ENCODE measurements around the gene WRAP73. TPM values are rescaled to one million over a fixed set of nuclear protein-coding genes. Genes with fewer than 3 reads are reported as not detected.

The WRAP73 gene
- total RNA-seq, 2 experiments from 2014 or later = 22.3 to 22.7 TPM

DNA sequence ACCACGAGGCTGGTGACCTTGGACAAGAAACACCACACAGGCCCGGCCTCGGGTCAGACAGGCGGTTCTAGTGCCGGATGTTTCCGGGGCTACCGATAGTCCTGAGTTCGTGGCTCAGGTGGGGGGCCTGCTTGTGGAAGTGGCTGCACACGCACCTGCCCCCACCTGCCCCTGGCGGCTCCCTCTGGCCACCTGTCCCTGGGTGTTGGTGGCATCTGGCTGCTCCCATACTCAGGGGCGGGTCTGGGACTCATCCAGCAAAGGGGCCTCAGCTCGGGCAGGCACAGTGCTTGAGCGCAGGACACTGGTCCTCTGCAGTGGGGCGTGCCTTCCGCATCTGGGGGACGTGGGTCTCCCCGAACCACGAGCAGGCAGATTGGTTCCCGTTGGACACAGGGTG, 36.0 kb upstream of the WRAP73 start:
- Histone ChIP-seq H3K36me3 (ENCODE audit: insufficient read depth, low read length) (no peaks in the 10 kb centered on the region), H3K27me3 (ENCODE audit: control insufficient read depth in 1 of 2, insufficient read depth in 2 of 2, low read length in 2 of 2) (no peaks in the 10 kb centered on the region), H3K27ac (ENCODE audit: low read depth in 1 of 2, low read length in 2 of 2) (no peak overlapping the region), H3K4me1 (ENCODE audit: insufficient read depth, low read length) (peaks cover 2% of the 10 kb centered on the region), H3K9me3 (ENCODE audit: control insufficient read depth in 1 of 2, insufficient read depth in 1 of 2, low read length in 2 of 2) (peaks cover 0 to under 1% of the 10 kb centered on the region in 2 experiments), H3K4me3 (ENCODE audit: low read length) (no peak overlapping the region)
- ATAC-seq (ENCODE audit: poor library complexity) = no peak
- POLR2A ChIA-PET = no interaction called here
- H3K9me3 Mint-ChIP-seq = no peaks in the 10 kb centered on the region
- TF ChIP-seq, protein P1, sequence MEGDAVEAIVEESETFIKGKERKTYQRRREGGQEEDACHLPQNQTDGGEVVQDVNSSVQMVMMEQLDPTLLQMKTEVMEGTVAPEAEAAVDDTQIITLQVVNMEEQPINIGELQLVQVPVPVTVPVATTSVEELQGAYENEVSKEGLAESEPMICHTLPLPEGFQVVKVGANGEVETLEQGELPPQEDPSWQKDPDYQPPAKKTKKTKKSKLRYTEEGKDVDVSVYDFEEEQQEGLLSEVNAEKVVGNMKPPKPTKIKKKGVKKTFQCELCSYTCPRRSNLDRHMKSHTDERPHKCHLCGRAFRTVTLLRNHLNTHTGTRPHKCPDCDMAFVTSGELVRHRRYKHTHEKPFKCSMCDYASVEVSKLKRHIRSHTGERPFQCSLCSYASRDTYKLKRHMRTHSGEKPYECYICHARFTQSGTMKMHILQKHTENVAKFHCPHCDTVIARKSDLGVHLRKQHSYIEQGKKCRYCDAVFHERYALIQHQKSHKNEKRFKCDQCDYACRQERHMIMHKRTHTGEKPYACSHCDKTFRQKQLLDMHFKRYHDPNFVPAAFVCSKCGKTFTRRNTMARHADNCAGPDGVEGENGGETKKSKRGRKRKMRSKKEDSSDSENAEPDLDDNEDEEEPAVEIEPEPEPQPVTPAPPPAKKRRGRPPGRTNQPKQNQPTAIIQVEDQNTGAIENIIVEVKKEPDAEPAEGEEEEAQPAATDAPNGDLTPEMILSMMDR (IDR thresholded peaks at IDR 0.05) = no peak
- no peak overlapping the region for H3K4me3 Mint-ChIP-seq
- no peak for DNase-seq
- H3K4me1 Mint-ChIP-seq (ENCODE audit: low read depth) = no peaks in the 10 kb centered on the region
- CTCF ChIA-PET = no interaction called here
- no peaks in the 10 kb centered on the region for H3K36me3 Mint-ChIP-seq (ENCODE audit: low read depth)
- peaks cover 12% of the 10 kb centered on the region for H3K27me3 Mint-ChIP-seq
- intact Hi-C loops (cut with DNase I, micrococcal nuclease) = no loop called here
- H3K27ac Mint-ChIP-seq = no peak overlapping the region

DNA sequence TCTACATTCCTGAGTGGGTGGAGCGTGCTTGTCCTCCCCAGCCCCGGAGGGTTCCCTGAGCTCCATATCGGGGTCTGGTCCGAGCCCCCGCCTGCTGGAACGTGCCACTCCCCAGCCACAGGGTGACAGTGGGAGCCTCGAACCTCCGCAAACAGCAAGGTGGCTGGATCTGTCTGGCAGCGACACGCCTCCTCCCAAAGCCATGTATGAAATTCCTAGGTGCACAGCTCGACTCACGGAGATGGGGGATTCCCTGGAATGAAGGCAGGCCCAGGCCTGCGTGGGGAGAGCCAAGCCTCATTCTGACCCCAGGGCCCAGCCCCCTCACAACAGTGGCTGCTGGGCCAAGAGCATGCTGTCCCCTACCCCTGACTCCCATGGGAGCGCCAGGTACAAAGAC, 35.3 kb upstream of the WRAP73 start:
- no peaks in the 10 kb centered on the region for H3K9me3 Mint-ChIP-seq
- ATAC-seq (ENCODE audit: poor library complexity) = no peak
- H3K9me3 ChIP-seq (ENCODE audit: control insufficient read depth in 1 of 2, insufficient read depth in 1 of 2, low read length in 2 of 2) = peaks cover 0 to 7% of the 10 kb centered on the region in 2 experiments
- no peaks in the 10 kb centered on the region for H3K36me3 Mint-ChIP-seq (ENCODE audit: low read depth)
- no peak overlapping the region for H3K4me3 Mint-ChIP-seq
- peaks cover 2% of the 10 kb centered on the region for H3K4me1 ChIP-seq (ENCODE audit: insufficient read depth, low read length)
- no peak overlapping the region for H3K27ac Mint-ChIP-seq
- no peak overlapping the region for H3K27ac ChIP-seq (ENCODE audit: low read depth in 1 of 2, low read length in 2 of 2)
- peaks cover 12% of the 10 kb centered on the region for H3K27me3 Mint-ChIP-seq
- DNase-seq = no peak
- H3K4me1 Mint-ChIP-seq (ENCODE audit: low read depth) = no peaks in the 10 kb centered on the region
- ChIA-PET POLR2A (no interaction called here), CTCF (no interaction called here)
- intact Hi-C loops (cut with DNase I, micrococcal nuclease) = no loop called here
- TF ChIP-seq, protein P1 (IDR thresholded peaks at IDR 0.05) = no peak
- H3K27me3 ChIP-seq (ENCODE audit: control insufficient read depth in 1 of 2, insufficient read depth in 2 of 2, low read length in 2 of 2) = no peaks in the 10 kb centered on the region
- H3K36me3 ChIP-seq (ENCODE audit: insufficient read depth, low read length) = no peaks in the 10 kb centered on the region
- no peak overlapping the region for H3K4me3 ChIP-seq (ENCODE audit: low read length)

DNA sequence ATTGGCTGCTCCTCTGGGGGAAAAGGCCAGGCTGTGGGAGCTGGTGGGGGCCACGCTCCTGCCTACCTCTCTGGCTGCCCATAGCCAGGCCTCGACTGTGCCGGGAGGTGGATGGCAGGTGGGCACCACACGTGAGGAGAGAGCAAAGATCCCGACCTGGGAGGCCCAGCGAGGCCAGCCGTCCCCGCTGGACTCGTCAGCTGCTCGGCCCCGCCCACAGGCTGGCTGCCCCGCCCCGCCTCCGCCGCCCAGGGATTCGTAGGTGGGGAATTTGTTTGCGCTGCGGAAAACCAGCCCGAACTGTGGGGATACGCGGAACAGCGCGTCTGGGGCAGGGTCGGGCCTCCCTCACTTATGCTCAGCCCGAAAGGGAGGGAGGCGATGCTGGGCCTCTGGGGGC, 34.1 kb upstream of the WRAP73 start:
- no peak for ATAC-seq (ENCODE audit: poor library complexity)
- intact Hi-C loops (cut with DNase I, micrococcal nuclease) = no loop called here

More for the DNA sequence above, 34.1 kb upstream of the WRAP73 start:
- H3K27ac ChIP-seq (ENCODE audit: low read depth in 1 of 2, low read length in 2 of 2) = no peak overlapping the region
- CTCF ChIA-PET = no interaction called here
- H3K36me3 ChIP-seq (ENCODE audit: insufficient read depth, low read length) = no peaks in the 10 kb centered on the region
- H3K4me3 ChIP-seq (ENCODE audit: low read length) = no peak overlapping the region
- POLR2A ChIA-PET = no interaction called here
- peaks cover 6% of the 10 kb centered on the region for H3K4me1 ChIP-seq (ENCODE audit: insufficient read depth, low read length)
- Mint-ChIP-seq H3K9me3 (no peaks in the 10 kb centered on the region), H3K36me3 (ENCODE audit: low read depth) (no peaks in the 10 kb centered on the region), H3K27me3 (peaks cover 12% of the 10 kb centered on the region), H3K4me3 (no peak overlapping the region), H3K27ac (no peak overlapping the region), H3K4me1 (ENCODE audit: low read depth) (peaks cover 12% of the 10 kb centered on the region)
- DNase-seq = no peak
- TF ChIP-seq, protein P1 (IDR thresholded peaks at IDR 0.05) = no peak
- no peaks in the 10 kb centered on the region for H3K27me3 ChIP-seq (ENCODE audit: control insufficient read depth in 1 of 2, insufficient read depth in 2 of 2, low read length in 2 of 2)
- peaks cover 0 to 8% of the 10 kb centered on the region in 2 experiments for H3K9me3 ChIP-seq (ENCODE audit: control insufficient read depth in 1 of 2, insufficient read depth in 1 of 2, low read length in 2 of 2)
